Measurements from ENCODE around the gene NAV2.

NAV2 gene

DNA sequence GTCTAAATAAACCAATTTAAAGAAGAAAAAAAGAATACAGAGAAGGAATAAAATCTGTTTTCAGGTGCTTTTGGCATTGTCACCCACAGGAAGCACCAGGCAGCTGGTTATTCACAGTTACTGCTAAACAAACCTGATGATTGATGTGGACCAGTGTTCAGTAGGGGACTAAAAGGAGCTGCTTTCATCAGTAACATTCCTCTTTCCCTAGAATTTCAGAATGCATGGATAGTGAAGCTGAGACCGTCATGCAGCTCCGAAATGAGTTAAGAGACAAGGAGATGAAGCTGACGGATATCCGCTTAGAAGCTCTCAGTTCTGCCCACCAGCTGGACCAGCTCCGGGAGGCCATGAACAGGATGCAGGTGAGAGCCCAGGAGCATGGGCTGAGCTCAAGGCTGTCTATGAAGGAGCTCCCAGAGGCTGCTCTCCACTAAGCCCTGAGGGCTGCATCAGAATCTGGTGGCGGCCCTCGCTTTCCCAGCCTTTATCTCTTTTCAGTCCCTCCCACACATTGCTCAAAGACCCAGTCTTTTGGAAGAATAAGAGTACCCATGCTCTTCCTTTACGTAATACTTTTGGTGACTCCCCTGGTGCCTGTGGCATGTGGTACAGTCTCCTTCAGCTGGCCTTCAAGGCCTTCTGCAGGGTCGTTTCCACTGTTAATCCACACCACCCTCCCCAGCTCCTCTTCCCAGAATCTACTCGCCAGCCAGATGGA, 378.2 kb downstream of the NAV2 start:
- no peak for DNase-seq (ENCODE audit: low read depth)
- TF ChIP-seq, protein P1, sequence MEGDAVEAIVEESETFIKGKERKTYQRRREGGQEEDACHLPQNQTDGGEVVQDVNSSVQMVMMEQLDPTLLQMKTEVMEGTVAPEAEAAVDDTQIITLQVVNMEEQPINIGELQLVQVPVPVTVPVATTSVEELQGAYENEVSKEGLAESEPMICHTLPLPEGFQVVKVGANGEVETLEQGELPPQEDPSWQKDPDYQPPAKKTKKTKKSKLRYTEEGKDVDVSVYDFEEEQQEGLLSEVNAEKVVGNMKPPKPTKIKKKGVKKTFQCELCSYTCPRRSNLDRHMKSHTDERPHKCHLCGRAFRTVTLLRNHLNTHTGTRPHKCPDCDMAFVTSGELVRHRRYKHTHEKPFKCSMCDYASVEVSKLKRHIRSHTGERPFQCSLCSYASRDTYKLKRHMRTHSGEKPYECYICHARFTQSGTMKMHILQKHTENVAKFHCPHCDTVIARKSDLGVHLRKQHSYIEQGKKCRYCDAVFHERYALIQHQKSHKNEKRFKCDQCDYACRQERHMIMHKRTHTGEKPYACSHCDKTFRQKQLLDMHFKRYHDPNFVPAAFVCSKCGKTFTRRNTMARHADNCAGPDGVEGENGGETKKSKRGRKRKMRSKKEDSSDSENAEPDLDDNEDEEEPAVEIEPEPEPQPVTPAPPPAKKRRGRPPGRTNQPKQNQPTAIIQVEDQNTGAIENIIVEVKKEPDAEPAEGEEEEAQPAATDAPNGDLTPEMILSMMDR (IDR thresholded peaks at IDR 0.05; ENCODE audit: low read depth, low read length, missing control alignments): no peak

GRCh38 chr11:20093775-20094174, 381.1 kb downstream of the NAV2 start:
- no peak overlapping the region for H3K4me3 ChIP-seq (ENCODE audit: low read depth, low read length)
- DNase-seq (ENCODE audit: low read depth): no peak
- TF ChIP-seq, protein P1 (IDR thresholded peaks at IDR 0.05; ENCODE audit: low read depth, low read length, missing control alignments): no peak

More for the DNA sequence above, 378.2 kb downstream of the NAV2 start:
- H3K4me3 ChIP-seq (ENCODE audit: low read depth, low read length): no peak overlapping the region

GRCh38 chr11:20095189-20095588, 382.6 kb downstream of the NAV2 start:
- no peak for DNase-seq (ENCODE audit: low read depth)
- H3K4me3 ChIP-seq (ENCODE audit: low read depth, low read length): no peak overlapping the region
- TF ChIP-seq, protein P1 (IDR thresholded peaks at IDR 0.05; ENCODE audit: low read depth, low read length, missing control alignments): no peak

- TF ChIP-seq, protein P1 (IDR thresholded peaks at IDR 0.05; ENCODE audit: low read depth, low read length, missing control alignments): no peak
- no peak for DNase-seq (ENCODE audit: low read depth)
- no peak overlapping the region for H3K4me3 ChIP-seq (ENCODE audit: low read depth, low read length)
These were observed 384.9 kb downstream of the NAV2 start for GRCh38 chr11:20097319-20098221.

DNA sequence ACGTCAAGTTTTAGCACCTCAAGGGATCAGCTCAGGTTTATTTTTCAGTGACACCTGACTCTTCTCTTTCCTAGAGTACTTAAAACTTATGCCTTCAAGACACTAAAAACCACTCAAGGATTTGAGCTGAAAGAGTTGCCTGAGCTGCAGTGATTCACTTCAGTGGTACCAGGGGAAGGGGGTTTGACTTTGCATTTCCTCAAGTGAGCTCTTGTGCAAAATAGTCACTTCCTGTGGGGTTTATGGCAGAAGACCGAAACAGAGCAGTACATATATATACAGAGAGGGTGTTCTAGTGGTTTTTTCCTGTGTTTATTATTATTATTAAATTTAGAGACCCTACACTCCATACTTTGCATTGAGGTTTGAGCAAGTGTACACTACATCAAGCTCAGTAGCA, 386.9 kb downstream of the NAV2 start:
- H3K4me3 ChIP-seq (ENCODE audit: low read depth, low read length): no peak overlapping the region
- no peak for DNase-seq (ENCODE audit: low read depth)
- TF ChIP-seq, protein P1 (IDR thresholded peaks at IDR 0.05; ENCODE audit: low read depth, low read length, missing control alignments): no peak

DNA sequence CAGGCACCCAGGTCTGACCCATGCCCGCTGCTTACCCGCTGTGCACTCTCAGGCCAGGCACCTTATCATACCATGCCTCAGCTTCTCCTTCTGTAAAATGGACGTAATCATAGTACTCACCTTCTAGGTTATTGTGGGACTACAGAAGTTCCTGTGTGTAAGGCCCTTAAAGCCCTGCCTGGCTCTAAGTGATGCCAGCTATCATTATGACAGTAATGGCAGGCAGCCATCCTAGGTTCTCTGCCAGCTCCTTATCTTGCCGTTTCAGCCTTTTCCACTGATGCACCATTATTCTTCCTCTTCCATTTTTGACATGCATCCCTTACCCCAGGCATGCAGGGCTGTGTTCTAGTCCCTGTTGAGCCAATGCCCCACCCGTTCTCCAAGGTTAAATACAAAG, 389.8 kb downstream of the NAV2 start:
- H3K4me3 ChIP-seq (ENCODE audit: low read depth, low read length): no peak overlapping the region
- TF ChIP-seq, protein P1 (IDR thresholded peaks at IDR 0.05; ENCODE audit: low read depth, low read length, missing control alignments): no peak
- no peak for DNase-seq (ENCODE audit: low read depth)
